K562 (cell line): ENCODE results near the gene MPZL1. TPM values are rescaled to one million over a fixed set of nuclear protein-coding genes. Genes with fewer than 3 reads are reported as not detected.
A peak's percentile ranks its signal among the peaks of the same experiment; 100 is the strongest.

Source experiments
- ATAC-seq: fragments of 200-7000 bp; cut with Tn5 transposase; 3 replicates; pipeline ENCODE4 v1.9.1; 2020; ENCODE audit warnings: moderate library complexity
- BruUV-seq: library from RNA; stranded (reverse); fragments of 400-500 nt; replicated peaks from 2 replicates; lab custom pipeline; 2021; lab: Mats Ljungman, UMichigan
- CTCF ChIA-PET: fragments of 300-600 bp; formaldehyde crosslinking; extraction: SDS; loops from one replicate; lab custom pipeline; 2021; ENCODE audit warnings: low intra/inter-chr PET ratio; lab: Yijun Ruan, JAX
- POLR2A ChIA-PET: fragments of 300-600, 350-650 bp; sonication (Branson Sonifier 250); formaldehyde crosslinking; extraction: SDS; loops from one replicate; lab custom pipeline; 2021; ENCODE audit warnings: antibody characterized with exemption, inconsistent platforms; lab: Yijun Ruan, JAX
- DNase-seq, 4 experiments: peaks; one replicate each; pipeline versions ENCODE4 v3.0.0 to v3.0.0-alpha.2; 2011 to 2018; ENCODE audit warnings: low spot score in 3 of 4, mixed read lengths in 3 of 4; ENCODE audit errors: extremely low read depth in 1 of 4
- FAIRE-seq: peaks from 2 replicates; lab custom pipeline; 2011; peaks lifted over from hg19 to GRCh38; lab: Jason Lieb, UNC
- H2AFZ ChIP-seq: 2 replicates; pipeline ENCODE4 v1.6.0; 2011; ENCODE audit warnings: low read depth, low read length, control low read depth, inconsistent platforms
- H3K27ac ChIP-seq: fragments of 200-600 bp; 3 replicates; pipeline ENCODE4 v1.8.0; 2011; ENCODE audit warnings: low read depth, mild to moderate bottlenecking, control low read depth, inconsistent platforms, low read length, moderate library complexity, mixed read lengths; ENCODE audit errors: extremely low read depth
- H3K27me3 ChIP-seq, 2 experiments: fragments of 300-600 bp in 1 of 2; 2 replicates in 1 of 2; 3 replicates in 1 of 2; pipeline versions ENCODE4 v1.6.0 to v1.8.0; 2011; ENCODE audit warnings: inconsistent platforms in 2 of 2, low read length in 2 of 2, mild to moderate bottlenecking in 1 of 2, mixed read lengths in 1 of 2, moderate library complexity in 1 of 2; ENCODE audit not compliant: control insufficient read depth in 2 of 2, insufficient read depth in 2 of 2
- H3K36me3 ChIP-seq: fragments of 300-600 bp; 3 replicates; pipeline ENCODE4 v1.8.0; 2011; ENCODE audit warnings: mild to moderate bottlenecking, low read length, inconsistent platforms; ENCODE audit not compliant: control insufficient read depth, insufficient read depth
- H3K4me1 ChIP-seq, 2 experiments: fragments of 200-600 bp in 1 of 2; replicated peaks in 1 of 2; 2 replicates in 1 of 2; 3 replicates in 1 of 2; pipeline versions ENCODE4 v1.5.1 to v1.8.0; 2011; ENCODE audit warnings: inconsistent platforms in 2 of 2, low read length in 2 of 2, mild to moderate bottlenecking in 1 of 2, mixed read lengths in 1 of 2, moderate library complexity in 1 of 2; ENCODE audit not compliant: control insufficient read depth in 2 of 2, insufficient read depth in 2 of 2
- H3K4me2 ChIP-seq: 2 replicates; pipeline ENCODE4 v1.6.1; 2011; ENCODE audit warnings: low read length, control low read depth, inconsistent platforms, mixed read lengths; ENCODE audit not compliant: insufficient read depth
- H3K4me3 ChIP-seq: fragments of 200-600 bp; sonication (generic), shearing (Covaris generic); 2 replicates; pipeline ENCODE4 v1.5.1; 2016; ENCODE audit warnings: control low read depth, inconsistent platforms
- H3K79me2 ChIP-seq: fragments of 200-600 bp; 3 replicates; pipeline ENCODE4 v1.8.0; 2011; ENCODE audit warnings: low read length, inconsistent platforms; ENCODE audit not compliant: control insufficient read depth, insufficient read depth
- H3K9ac ChIP-seq, 2 experiments: 2 replicates each; pipeline versions ENCODE4 v1.6.0 to v1.6.1; 2011; ENCODE audit warnings: low read depth in 2 of 2, low read length in 2 of 2, control low read depth in 1 of 2, inconsistent platforms in 1 of 2, mild to moderate bottlenecking in 1 of 2, mixed read lengths in 1 of 2; ENCODE audit not compliant: insufficient read depth in 1 of 2
- H3K9me1 ChIP-seq: one replicate; pipeline ENCODE4 v1.6.0; 2011; ENCODE audit warnings: inconsistent platforms, mild to moderate bottlenecking, low read length, moderate library complexity; ENCODE audit not compliant: control insufficient read depth, insufficient read depth
- H3K9me3 ChIP-seq: replicated peaks from 2 replicates; pipeline ENCODE4 v1.5.1; 2011; ENCODE audit warnings: low read depth, low read length, inconsistent platforms; ENCODE audit not compliant: control insufficient read depth, insufficient read depth
- H4K20me1 ChIP-seq: replicated peaks from 2 replicates; pipeline ENCODE4 v1.6.1; 2011; ENCODE audit warnings: low read length, inconsistent platforms, mixed read lengths; ENCODE audit not compliant: control insufficient read depth, insufficient read depth
- CEBPB ChIP-seq: fragments of 450-650 bp; IDR thresholded peaks from 2 replicates; pipeline ENCODE4 v1.6.1; 2016; ENCODE audit warnings: missing genetic modification characterization, missing compliant biosample characterization
- DMBX1 ChIP-seq: fragments of 250-450 bp; sonication (Bioruptor Pico); IDR thresholded peaks from 2 replicates; pipeline ENCODE4 v1.8.0; 2022; ENCODE audit warnings: inconsistent platforms, mild to moderate bottlenecking, moderate library complexity, borderline replicate concordance
- HES1 ChIP-seq: fragments of 450-650 bp; IDR thresholded peaks from 2 replicates; pipeline ENCODE4 v1.6.1; 2016; ENCODE audit warnings: low read depth, mild to moderate bottlenecking, moderate library complexity
- L3MBTL2 ChIP-seq: fragments of 450-650 bp; IDR thresholded peaks from 2 replicates; pipeline ENCODE4 v1.6.1; 2016; ENCODE audit warnings: mild to moderate bottlenecking, moderate library complexity
- POLR2G ChIP-seq: fragments of 200-400 bp; formaldehyde crosslinking; IDR thresholded peaks from 2 replicates; pipeline ENCODE4 v1.6.1; 2017; ENCODE audit warnings: low read depth, mild to moderate bottlenecking, antibody characterized with exemption, low read length, moderate library complexity
- SREBF1 ChIP-seq: fragments of 150-350 bp; IDR thresholded peaks from 2 replicates; pipeline ENCODE4 v1.6.1; 2014; ENCODE audit warnings: antibody characterized with exemption, low read depth, low read length, borderline replicate concordance
- ZNF212 ChIP-seq: fragments of 450-650 bp; formaldehyde crosslinking; IDR thresholded peaks from 2 replicates; pipeline ENCODE4 v1.4.0; 2020; ENCODE audit warnings: mild to moderate bottlenecking
- ZNF717 ChIP-seq: fragments of 250-450 bp; sonication (Bioruptor Pico); IDR thresholded peaks from 2 replicates; pipeline ENCODE4 v1.5.0; 2021
- ZNF766 ChIP-seq: fragments of 200-800 bp; sonication (Bioruptor generic); conservative IDR thresholded peaks from 2 replicates; pipeline ENCODE4 v1.6.1; 2016; ENCODE audit warnings: missing genetic modification characterization, missing compliant biosample characterization
- WGBS: fragments of 100-300 bp; shearing (Covaris generic); methylation state at CpG from one replicate; pipeline ENCODE4 v1.1.6; 2016; ENCODE audit warnings: low coverage, mixed read lengths; ENCODE audit not compliant: insufficient coverage; ENCODE audit errors: missing lambda C conversion rate; 5-methylcytosine and 5-hydroxymethylcytosine counted together
- in situ Hi-C: fragments of 300-500 bp; cut with MboI; formaldehyde crosslinking; loops from 4 replicates; pipeline ENCODE4 v1.15.0; 2018; ENCODE audit warnings: inconsistent platforms, mixed read lengths
- intact Hi-C: fragments of 100-400 bp; cut with micrococcal nuclease; formaldehyde crosslinking; loops from 2 replicates; pipeline ENCODE4 v1.14.2; 2022
- polyA plus RNA-seq, 8 experiments: library from polyadenylated mRNA; depleted of rRNA in 4 of 8; stranded (reverse) in 5 of 8; unstranded in 3 of 8; fragments of >200 nt; fragmentation: Nextera tagmentation in 2 of 8; fragmentation: Illumina TruSeq in 1 of 8; extraction: Ambion mirVana in 2 of 8; extraction: Trizol in 1 of 8; gene quantifications; 2 replicates each; pipeline versions ENCODE4 v1.2.1 to v1.2.3, GENCODE V29; 2011 to 2014; ENCODE audit warnings: inconsistent platforms in 1 of 8, missing spikeins in 1 of 8
- total RNA-seq, 7 experiments: library from RNA; depleted of rRNA in 6 of 7; stranded (reverse); fragments of >200 nt in 6 of 7; fragmentation: Illumina TruSeq in 2 of 7; extraction: Trizol in 2 of 7; gene quantifications; 2 replicates each; pipeline versions ENCODE4 v1.2.1 to v1.2.3, GENCODE V29; 2011 to 2021; ENCODE audit warnings: low replicate concordance in 1 of 7
- TF ChIP-seq, protein P1 (sequence below): fragments of 450-650 bp; IDR thresholded peaks from 2 replicates; pipeline ENCODE4 v1.6.1; 2016; ENCODE audit warnings: mild to moderate bottlenecking, moderate library complexity

The MPZL1 gene
- total and polyA plus RNA-seq, 9 of the 15 experiments (the other 6 are each of a cell fraction or from before 2014, with no cell fraction given): 14.5 to 153 (median 66.5) TPM

DNA sequence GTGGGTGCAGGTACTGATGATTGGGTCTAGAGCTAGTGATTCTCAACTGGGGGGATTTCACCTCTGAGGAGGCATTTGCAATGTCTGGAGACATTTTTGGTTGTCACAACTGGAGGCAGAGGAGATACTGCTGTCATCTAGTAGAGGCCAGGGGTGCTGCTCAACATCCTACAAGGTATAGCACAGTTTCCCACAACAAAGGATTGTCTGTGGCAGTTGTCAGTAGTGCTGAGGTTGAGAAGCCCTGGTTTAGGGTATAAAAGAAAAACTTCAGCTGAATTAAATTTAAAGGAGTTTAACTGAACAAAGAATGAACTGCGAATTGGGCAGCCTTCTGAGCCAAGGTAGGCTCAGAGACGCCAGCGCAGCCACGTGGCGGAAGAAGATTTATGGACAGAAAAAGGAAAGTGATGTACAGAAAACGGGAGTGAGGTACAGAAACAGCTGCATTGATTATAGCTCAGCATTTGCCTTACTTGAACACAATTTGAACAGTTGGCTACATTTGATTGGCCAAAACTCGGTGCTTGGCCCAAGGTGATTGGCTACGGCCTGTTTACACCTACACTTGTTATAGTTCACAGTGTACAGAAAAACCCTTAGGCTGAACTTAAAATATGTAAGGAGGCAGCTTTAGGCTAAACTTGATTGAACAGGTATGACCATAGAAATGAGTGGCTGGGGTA is 40.4 kb downstream of the MPZL1 start:
- peaks cover 4% of the 10 kb centered on the region for H3K9me1 ChIP-seq
- no peaks in the 10 kb centered on the region for H3K9me3 ChIP-seq
- peak overlapping the region; percentile 20; the same call in 2 of the 3 replicates for H3K27ac ChIP-seq
- FAIRE-seq (no peak), ATAC-seq (no peak), DNase-seq (no peak)
- no peak overlapping the region for H3K4me3 ChIP-seq
- CTCF ChIA-PET: no interaction called here
- H3K9ac ChIP-seq: no peak overlapping the region; a peak in 2 of 4 replicates
- H3K79me2 ChIP-seq: peaks cover 73% of the 10 kb centered on the region
- POLR2A ChIA-PET: interaction anchor here (0.7 to 1.6 kb wide), 8 partner anchors 8 to 204 kb away, joined by 3 to 6 read pairs (median 4); no protein-coding TSS in a partner anchor
- no peak overlapping the region for H3K4me2 ChIP-seq
- no peaks in the 10 kb centered on the region for H4K20me1 ChIP-seq
- H3K4me1 ChIP-seq: peaks cover 11 to 68% of the 10 kb centered on the region in 2 experiments
- peaks cover 22% of the 10 kb centered on the region for H3K36me3 ChIP-seq
- 64% methylated on average over 8 of the region's 8 CpGs for WGBS
- in situ Hi-C loops: no loop called here
- no peak overlapping the region for H2AFZ ChIP-seq
- no TSS peak for BruUV-seq
- H3K27me3 ChIP-seq: no peaks in the 10 kb centered on the region
- intact Hi-C loops: loop anchor here (5.0 kb wide), 2 partner anchors 105 to 175 kb away; partner anchors contain the start of genes DCAF6 and MPC2
- TF ChIP-seq, protein P1, sequence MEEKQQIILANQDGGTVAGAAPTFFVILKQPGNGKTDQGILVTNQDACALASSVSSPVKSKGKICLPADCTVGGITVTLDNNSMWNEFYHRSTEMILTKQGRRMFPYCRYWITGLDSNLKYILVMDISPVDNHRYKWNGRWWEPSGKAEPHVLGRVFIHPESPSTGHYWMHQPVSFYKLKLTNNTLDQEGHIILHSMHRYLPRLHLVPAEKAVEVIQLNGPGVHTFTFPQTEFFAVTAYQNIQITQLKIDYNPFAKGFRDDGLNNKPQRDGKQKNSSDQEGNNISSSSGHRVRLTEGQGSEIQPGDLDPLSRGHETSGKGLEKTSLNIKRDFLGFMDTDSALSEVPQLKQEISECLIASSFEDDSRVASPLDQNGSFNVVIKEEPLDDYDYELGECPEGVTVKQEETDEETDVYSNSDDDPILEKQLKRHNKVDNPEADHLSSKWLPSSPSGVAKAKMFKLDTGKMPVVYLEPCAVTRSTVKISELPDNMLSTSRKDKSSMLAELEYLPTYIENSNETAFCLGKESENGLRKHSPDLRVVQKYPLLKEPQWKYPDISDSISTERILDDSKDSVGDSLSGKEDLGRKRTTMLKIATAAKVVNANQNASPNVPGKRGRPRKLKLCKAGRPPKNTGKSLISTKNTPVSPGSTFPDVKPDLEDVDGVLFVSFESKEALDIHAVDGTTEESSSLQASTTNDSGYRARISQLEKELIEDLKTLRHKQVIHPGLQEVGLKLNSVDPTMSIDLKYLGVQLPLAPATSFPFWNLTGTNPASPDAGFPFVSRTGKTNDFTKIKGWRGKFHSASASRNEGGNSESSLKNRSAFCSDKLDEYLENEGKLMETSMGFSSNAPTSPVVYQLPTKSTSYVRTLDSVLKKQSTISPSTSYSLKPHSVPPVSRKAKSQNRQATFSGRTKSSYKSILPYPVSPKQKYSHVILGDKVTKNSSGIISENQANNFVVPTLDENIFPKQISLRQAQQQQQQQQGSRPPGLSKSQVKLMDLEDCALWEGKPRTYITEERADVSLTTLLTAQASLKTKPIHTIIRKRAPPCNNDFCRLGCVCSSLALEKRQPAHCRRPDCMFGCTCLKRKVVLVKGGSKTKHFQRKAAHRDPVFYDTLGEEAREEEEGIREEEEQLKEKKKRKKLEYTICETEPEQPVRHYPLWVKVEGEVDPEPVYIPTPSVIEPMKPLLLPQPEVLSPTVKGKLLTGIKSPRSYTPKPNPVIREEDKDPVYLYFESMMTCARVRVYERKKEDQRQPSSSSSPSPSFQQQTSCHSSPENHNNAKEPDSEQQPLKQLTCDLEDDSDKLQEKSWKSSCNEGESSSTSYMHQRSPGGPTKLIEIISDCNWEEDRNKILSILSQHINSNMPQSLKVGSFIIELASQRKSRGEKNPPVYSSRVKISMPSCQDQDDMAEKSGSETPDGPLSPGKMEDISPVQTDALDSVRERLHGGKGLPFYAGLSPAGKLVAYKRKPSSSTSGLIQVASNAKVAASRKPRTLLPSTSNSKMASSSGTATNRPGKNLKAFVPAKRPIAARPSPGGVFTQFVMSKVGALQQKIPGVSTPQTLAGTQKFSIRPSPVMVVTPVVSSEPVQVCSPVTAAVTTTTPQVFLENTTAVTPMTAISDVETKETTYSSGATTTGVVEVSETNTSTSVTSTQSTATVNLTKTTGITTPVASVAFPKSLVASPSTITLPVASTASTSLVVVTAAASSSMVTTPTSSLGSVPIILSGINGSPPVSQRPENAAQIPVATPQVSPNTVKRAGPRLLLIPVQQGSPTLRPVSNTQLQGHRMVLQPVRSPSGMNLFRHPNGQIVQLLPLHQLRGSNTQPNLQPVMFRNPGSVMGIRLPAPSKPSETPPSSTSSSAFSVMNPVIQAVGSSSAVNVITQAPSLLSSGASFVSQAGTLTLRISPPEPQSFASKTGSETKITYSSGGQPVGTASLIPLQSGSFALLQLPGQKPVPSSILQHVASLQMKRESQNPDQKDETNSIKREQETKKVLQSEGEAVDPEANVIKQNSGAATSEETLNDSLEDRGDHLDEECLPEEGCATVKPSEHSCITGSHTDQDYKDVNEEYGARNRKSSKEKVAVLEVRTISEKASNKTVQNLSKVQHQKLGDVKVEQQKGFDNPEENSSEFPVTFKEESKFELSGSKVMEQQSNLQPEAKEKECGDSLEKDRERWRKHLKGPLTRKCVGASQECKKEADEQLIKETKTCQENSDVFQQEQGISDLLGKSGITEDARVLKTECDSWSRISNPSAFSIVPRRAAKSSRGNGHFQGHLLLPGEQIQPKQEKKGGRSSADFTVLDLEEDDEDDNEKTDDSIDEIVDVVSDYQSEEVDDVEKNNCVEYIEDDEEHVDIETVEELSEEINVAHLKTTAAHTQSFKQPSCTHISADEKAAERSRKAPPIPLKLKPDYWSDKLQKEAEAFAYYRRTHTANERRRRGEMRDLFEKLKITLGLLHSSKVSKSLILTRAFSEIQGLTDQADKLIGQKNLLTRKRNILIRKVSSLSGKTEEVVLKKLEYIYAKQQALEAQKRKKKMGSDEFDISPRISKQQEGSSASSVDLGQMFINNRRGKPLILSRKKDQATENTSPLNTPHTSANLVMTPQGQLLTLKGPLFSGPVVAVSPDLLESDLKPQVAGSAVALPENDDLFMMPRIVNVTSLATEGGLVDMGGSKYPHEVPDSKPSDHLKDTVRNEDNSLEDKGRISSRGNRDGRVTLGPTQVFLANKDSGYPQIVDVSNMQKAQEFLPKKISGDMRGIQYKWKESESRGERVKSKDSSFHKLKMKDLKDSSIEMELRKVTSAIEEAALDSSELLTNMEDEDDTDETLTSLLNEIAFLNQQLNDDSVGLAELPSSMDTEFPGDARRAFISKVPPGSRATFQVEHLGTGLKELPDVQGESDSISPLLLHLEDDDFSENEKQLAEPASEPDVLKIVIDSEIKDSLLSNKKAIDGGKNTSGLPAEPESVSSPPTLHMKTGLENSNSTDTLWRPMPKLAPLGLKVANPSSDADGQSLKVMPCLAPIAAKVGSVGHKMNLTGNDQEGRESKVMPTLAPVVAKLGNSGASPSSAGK: peak; percentile 32; the same call in 1 of the 2 replicates
- no peak for TF ChIP-seq CEBPB (tag)
- no peak for TF ChIP-seq ZNF212 (CRISPR knock-in tag)
- TF ChIP-seq ZNF766 (CRISPR knock-in tag): no peak
- no peak for TF ChIP-seq SREBF1
- no peak for TF ChIP-seq DMBX1
- no peak for TF ChIP-seq POLR2G
- TF ChIP-seq ZNF717 (CRISPR knock-in tag): no peak
- no peak for TF ChIP-seq HES1
- TF ChIP-seq L3MBTL2: peak; percentile 25; the same call in 1 of the 2 replicates
